ENCODE results near the gene PIP5K1C.

Gene PIP5K1C

GRCh38 chr19:3641515-3642269, 58.6 kb downstream of the PIP5K1C start:
- Mint-ChIP-seq H3K36me3 (ENCODE audit: low read depth) (peaks cover 11% of the 10 kb centered on the region), H3K4me3 (no peak overlapping the region), H3K27me3 (ENCODE audit: low read depth) (no peaks in the 10 kb centered on the region)

GRCh38 chr19:3639479-3639878, 60.8 kb downstream of the PIP5K1C start:
- TF ChIP-seq CTCF (IDR thresholded peaks at IDR 0.05; ENCODE audit: unreplicated experiment in 3 of 3): no peak
- Mint-ChIP-seq H3K27ac (no peak overlapping the region), H3K27me3 (ENCODE audit: low read depth) (no peaks in the 10 kb centered on the region), H3K4me3 (no peak overlapping the region), H3K36me3 (ENCODE audit: low read depth) (peaks cover 8% of the 10 kb centered on the region), H3K4me1 (no peaks in the 10 kb centered on the region), H3K9me3 (no peaks in the 10 kb centered on the region)

More at GRCh38 chr19:3641515-3642269, 58.6 kb downstream of the PIP5K1C start:
- TF ChIP-seq CTCF (IDR thresholded peaks at IDR 0.05; ENCODE audit: unreplicated experiment in 3 of 3): no peak
- Mint-ChIP-seq H3K9me3 (no peaks in the 10 kb centered on the region), H3K4me1 (no peaks in the 10 kb centered on the region), H3K27ac (no peak overlapping the region)

GRCh38 chr19:3638208-3639193, 61.8 kb downstream of the PIP5K1C start:
- no peak overlapping the region for H3K27ac Mint-ChIP-seq
- no peaks in the 10 kb centered on the region for H3K9me3 Mint-ChIP-seq
- H3K36me3 Mint-ChIP-seq (ENCODE audit: low read depth): peaks cover 8% of the 10 kb centered on the region
- no peak for TF ChIP-seq CTCF (IDR thresholded peaks at IDR 0.05; ENCODE audit: unreplicated experiment in 3 of 3)
- no peaks in the 10 kb centered on the region for H3K4me1 Mint-ChIP-seq
- no peaks in the 10 kb centered on the region for H3K27me3 Mint-ChIP-seq (ENCODE audit: low read depth)
- no peak overlapping the region for H3K4me3 Mint-ChIP-seq

GRCh38 chr19:3637621-3638020, 62.6 kb downstream of the PIP5K1C start:
- no peak for TF ChIP-seq CTCF (IDR thresholded peaks at IDR 0.05; ENCODE audit: unreplicated experiment in 3 of 3)
- Mint-ChIP-seq H3K27me3 (ENCODE audit: low read depth) (no peaks in the 10 kb centered on the region), H3K36me3 (ENCODE audit: low read depth) (peaks cover 8% of the 10 kb centered on the region)

GRCh38 chr19:3636962-3637361, 63.3 kb downstream of the PIP5K1C start:
- Mint-ChIP-seq H3K9me3 (no peaks in the 10 kb centered on the region), H3K4me3 (no peak overlapping the region), H3K36me3 (ENCODE audit: low read depth) (peaks cover 8% of the 10 kb centered on the region), H3K27me3 (ENCODE audit: low read depth) (no peaks in the 10 kb centered on the region), H3K27ac (no peak overlapping the region), H3K4me1 (no peaks in the 10 kb centered on the region)
- TF ChIP-seq CTCF (IDR thresholded peaks at IDR 0.05; ENCODE audit: unreplicated experiment in 3 of 3): no peak

More at GRCh38 chr19:3637621-3638020, 62.6 kb downstream of the PIP5K1C start:
- no peak overlapping the region for H3K4me3 Mint-ChIP-seq
- H3K9me3 Mint-ChIP-seq: no peaks in the 10 kb centered on the region
- no peak overlapping the region for H3K27ac Mint-ChIP-seq
- no peaks in the 10 kb centered on the region for H3K4me1 Mint-ChIP-seq
